ENCODE results near the gene ANKRD11.

GRCh38 chr16:89360760-89361435, 129.5 kb downstream of the ANKRD11 start:
- no peak for TF ChIP-seq CTCF (IDR thresholded peaks at IDR 0.05; ENCODE audit: low read depth, low read length, poor library complexity, severe bottlenecking)
- no peak for TF ChIP-seq EZH2phosphoT487 (IDR thresholded peaks at IDR 0.05; ENCODE audit: borderline replicate concordance, low read length)

Data from DOHH2 (cell line).